ENCODE results near the gene GIGYF1. TPM values are rescaled to one million over a fixed set of nuclear protein-coding genes. Genes with fewer than 3 reads are reported as not detected.

Gene GIGYF1
- total and polyA plus RNA-seq, 4 donors: 19.0 to 41.6 (median 33.8) TPM

GRCh38 chr7:100675581-100676350 is 18.3 kb downstream of the GIGYF1 start:
- Histone ChIP-seq H3K4me1 (ENCODE audit: control insufficient read depth in 5 of 5, insufficient read depth in 5 of 5, low read length in 5 of 5) (peaks cover 0 to 8% (median 2%) of the 10 kb centered on the region in 5 donors), H3K4me3 (peak overlapping the region; percentile 55), H3K36me3 (ENCODE audit: control insufficient read depth in 4 of 4, insufficient read depth in 4 of 4, low read length in 4 of 4) (peaks cover 0 to 40% (median 21%) of the 10 kb centered on the region in 4 donors), H3K9me3 (ENCODE audit: control insufficient read depth in 4 of 4, insufficient read depth in 3 of 4, low read length in 3 of 4) (no peaks in the 10 kb centered on the region), H3K27me3 (ENCODE audit: control insufficient read depth in 3 of 3, insufficient read depth in 3 of 3, low read length in 2 of 3) (no peaks in the 10 kb centered on the region), H3K9ac (ENCODE audit: insufficient read depth in 1 of 2, low read length in 2 of 2) (no peak overlapping the region), H3K27ac (ENCODE audit: low read depth in 1 of 2, low read length in 1 of 2) (peak overlapping the region; percentile 38 to 84)
- peak; percentile 80 to 89 (median 87) for DNase-seq
- ATAC-seq (ENCODE audit: insufficient read depth, low FRiP score): peak; percentile 16
- WGBS, 2 donors: 2 to 6% methylated on average over 58 to 59 of the region's 59 CpGs
- TF ChIP-seq CTCF (IDR thresholded peaks at IDR 0.05; ENCODE audit: control extremely low read depth, extremely low read depth): no peak

- peak overlapping the region; percentile 65 for H3K4me3 ChIP-seq
- peaks cover 0 to 34% (median 18%) of the 10 kb centered on the region in 4 donors for H3K36me3 ChIP-seq (ENCODE audit: control insufficient read depth in 4 of 4, insufficient read depth in 4 of 4, low read length in 4 of 4)
- H3K27me3 ChIP-seq (ENCODE audit: control insufficient read depth in 3 of 3, insufficient read depth in 3 of 3, low read length in 2 of 3): peaks cover 0 to under 1% (median 0%) of the 10 kb centered on the region in 3 donors
- no peak for ATAC-seq (ENCODE audit: insufficient read depth, low FRiP score)
- no peak for DNase-seq
- H3K9ac ChIP-seq (ENCODE audit: insufficient read depth in 1 of 2, low read length in 2 of 2): no peak overlapping the region
- TF ChIP-seq CTCF (IDR thresholded peaks at IDR 0.05; ENCODE audit: control extremely low read depth, extremely low read depth): no peak
- 0% methylated on average over 38 to 46 of the region's 46 CpGs for WGBS, 2 donors
- no peaks in the 10 kb centered on the region for H3K9me3 ChIP-seq (ENCODE audit: control insufficient read depth in 4 of 4, insufficient read depth in 3 of 4, low read length in 3 of 4)
- H3K27ac ChIP-seq (ENCODE audit: low read depth in 1 of 2, low read length in 1 of 2): peak overlapping the region; percentile 86 to 94
- H3K4me1 ChIP-seq (ENCODE audit: control insufficient read depth in 5 of 5, insufficient read depth in 5 of 5, low read length in 5 of 5): peaks cover 0 to 8% (median 2%) of the 10 kb centered on the region in 5 donors
Observed at GRCh38 chr7:100675105-100675451, 19.0 kb downstream of the GIGYF1 start.

GRCh38 chr7:100674411-100675104 is 19.5 kb downstream of the GIGYF1 start:
- peak overlapping the region; percentile 65 for H3K4me3 ChIP-seq
- peak overlapping the region; percentile 86 to 94 for H3K27ac ChIP-seq (ENCODE audit: low read depth in 1 of 2, low read length in 1 of 2)
- TF ChIP-seq CTCF (IDR thresholded peaks at IDR 0.05; ENCODE audit: control extremely low read depth, extremely low read depth): no peak
- no peaks in the 10 kb centered on the region for H3K9me3 ChIP-seq (ENCODE audit: control insufficient read depth in 4 of 4, insufficient read depth in 3 of 4, low read length in 3 of 4)
- peaks cover 0 to 30% (median 18%) of the 10 kb centered on the region in 4 donors for H3K36me3 ChIP-seq (ENCODE audit: control insufficient read depth in 4 of 4, insufficient read depth in 4 of 4, low read length in 4 of 4)
- ATAC-seq (ENCODE audit: insufficient read depth, low FRiP score): no peak
- peaks cover 0 to 8% (median 2%) of the 10 kb centered on the region in 5 donors for H3K4me1 ChIP-seq (ENCODE audit: control insufficient read depth in 5 of 5, insufficient read depth in 5 of 5, low read length in 5 of 5)
- peak in 1 of 3 donors; percentile 23 for DNase-seq
- peak overlapping the region in 1 of 2 donors; percentile 37 for H3K9ac ChIP-seq (ENCODE audit: insufficient read depth in 1 of 2, low read length in 2 of 2)
- WGBS, 2 donors: 1% methylated on average over 43 of the region's 43 CpGs
- H3K27me3 ChIP-seq (ENCODE audit: control insufficient read depth in 3 of 3, insufficient read depth in 3 of 3, low read length in 2 of 3): peaks cover 0 to 2% (median 0%) of the 10 kb centered on the region in 3 donors
